GM19035 (cell line): ENCODE data around the gene SIT1.
A peak's percentile ranks its signal among the peaks of the same experiment; 100 is the strongest.
"Not testable (repeated sequence)": the region's sequence is repeated elsewhere in the genome, so short reads cannot be mapped to it uniquely, and the experiment has no call there.

Experiments
- ATAC-seq: cut with Tn5 transposase; IDR thresholded peaks from one replicate; pipeline ENCODE4 v1.9.1; 2021; ENCODE audit not compliant: unreplicated experiment

Gene SIT1

DNA sequence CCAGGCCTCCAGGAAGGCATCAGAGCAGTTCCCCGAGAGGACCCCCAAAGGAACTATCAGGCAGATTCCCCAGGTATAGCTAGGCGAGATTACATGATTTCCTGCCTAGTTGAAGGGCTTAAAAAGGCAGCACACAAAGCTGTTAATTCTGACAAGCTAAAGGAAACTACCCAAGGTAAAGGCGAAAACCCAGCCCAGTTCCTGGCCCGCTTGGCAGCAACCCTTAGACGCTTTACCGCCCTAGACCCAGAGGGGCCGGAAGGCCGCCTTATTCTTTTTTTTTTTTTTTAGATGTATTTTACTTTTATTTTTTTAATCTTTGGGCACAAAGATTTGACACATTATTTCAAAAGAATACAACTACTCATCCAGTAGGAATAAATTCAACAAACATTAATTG lies 12.0 kb downstream of the SIT1 start:
- not testable (repeated sequence) for ATAC-seq

DNA sequence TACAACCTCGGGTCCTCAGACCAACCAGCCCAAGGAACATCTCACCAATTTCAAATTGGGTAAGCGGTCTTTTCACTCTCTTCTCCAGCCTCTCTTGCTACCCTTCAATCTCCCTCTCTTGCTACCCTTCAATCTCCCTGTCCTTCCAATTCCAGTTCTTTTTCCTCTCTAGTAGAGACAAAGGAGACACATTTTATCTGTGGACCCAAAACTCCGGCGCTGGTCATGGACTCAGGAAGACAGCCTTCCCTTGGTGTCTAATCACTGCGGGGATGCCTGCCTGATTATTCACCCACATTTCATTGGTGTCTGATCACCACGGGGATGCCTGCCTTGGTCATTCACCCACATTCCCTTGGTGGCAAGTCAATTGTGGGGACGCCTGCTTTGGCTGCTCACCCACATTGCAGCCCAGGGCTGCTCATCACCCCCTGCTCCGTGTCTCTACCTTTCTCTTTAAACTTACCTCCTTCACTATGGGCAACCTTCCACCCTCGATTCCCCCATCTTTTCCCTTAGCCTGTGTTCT lies 13.2 kb downstream of the SIT1 start:
- not testable (repeated sequence) for ATAC-seq

DNA sequence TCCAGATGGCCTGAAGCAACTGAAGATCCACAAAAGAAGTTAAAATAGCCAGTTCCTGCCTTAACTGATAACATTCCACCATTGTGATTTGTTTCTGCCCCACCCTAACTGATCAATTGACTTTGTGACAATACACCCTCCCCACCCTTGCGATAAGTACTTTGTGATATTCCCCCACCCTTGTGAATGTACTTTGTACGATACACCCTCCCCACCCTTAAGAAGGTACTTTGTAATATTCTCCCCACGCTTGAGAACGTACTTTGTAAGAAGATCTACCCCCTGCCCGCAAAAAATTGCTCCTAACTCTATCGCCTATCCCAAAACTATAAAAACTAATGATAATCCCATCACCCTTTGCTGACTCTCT lies 13.9 kb downstream of the SIT1 start:
- ATAC-seq: not testable (repeated sequence)

DNA sequence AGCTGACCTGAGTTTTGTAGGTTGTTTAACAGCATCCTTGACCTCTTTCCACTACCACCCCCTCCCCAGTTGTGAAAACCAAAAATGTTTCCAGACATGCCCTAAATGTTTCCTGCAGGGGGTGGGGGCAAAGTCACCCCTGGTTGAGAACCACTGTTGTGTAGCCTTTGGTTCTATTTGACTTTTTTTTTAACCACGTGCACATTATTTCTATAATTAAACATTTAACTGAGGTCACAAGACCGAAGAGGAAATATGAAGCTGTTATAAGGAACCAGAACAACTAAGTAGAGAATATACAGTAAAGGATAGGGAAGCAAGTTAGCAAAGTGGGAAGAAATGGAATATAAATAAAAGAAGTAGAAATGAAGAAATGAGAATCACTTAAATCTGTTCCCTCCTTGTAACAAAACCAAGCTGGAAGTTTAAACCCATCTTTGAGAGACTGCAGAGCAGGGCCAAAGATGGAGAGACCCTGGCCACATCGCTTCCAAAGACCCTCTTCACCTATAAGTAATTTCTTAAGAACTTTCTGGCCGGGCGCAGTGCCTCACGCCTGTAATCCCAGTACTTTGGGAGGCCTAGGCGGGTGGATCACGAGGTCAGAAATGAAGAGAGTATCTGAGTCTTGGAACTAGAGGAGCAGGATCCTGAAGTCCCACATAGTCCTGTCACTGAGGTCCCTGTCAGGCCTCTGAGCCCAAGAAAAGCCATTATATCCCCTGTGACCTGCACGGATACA lies 14.4 kb downstream of the SIT1 start:
- no peak for ATAC-seq

DNA sequence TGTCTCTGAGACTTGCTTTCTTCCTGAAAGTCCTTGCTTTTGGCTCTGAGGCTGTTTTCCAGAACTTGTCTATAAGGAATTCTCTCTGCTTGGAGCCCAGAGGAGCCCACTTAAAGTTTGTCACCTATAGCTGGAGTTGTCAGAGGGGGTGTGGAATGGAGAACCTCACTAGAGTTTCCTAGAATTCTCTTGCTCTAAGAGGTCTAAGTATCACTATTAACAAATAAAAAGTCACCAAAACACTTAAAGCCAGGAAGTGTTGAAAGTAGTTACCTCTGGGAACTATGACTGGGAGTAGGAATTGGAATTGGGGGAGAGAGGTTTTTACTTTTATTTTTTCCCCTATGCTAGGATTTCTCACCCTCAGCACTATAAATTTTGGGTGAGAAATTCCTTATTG lies 15.0 kb downstream of the SIT1 start:
- ATAC-seq: no peak

DNA sequence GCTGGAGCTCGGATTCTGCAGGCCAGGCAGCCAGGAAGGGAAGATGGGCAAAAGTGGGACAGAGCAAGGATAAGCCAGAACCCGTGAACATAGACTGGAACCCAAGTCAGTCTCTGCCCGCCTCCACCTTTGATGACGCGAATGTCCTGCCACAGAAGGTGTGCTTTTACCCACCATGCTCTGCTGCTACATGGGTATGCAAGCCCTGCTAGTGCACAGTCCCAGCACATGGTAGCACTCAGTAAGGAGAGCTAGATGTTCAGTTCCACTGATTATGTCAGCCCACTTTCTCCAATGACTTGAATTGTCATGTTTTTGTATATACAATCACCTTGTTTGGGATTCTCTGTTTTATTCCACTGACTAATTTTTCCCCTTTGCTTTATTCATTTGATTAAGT lies 21.1 kb downstream of the SIT1 start:
- ATAC-seq: no peak

DNA sequence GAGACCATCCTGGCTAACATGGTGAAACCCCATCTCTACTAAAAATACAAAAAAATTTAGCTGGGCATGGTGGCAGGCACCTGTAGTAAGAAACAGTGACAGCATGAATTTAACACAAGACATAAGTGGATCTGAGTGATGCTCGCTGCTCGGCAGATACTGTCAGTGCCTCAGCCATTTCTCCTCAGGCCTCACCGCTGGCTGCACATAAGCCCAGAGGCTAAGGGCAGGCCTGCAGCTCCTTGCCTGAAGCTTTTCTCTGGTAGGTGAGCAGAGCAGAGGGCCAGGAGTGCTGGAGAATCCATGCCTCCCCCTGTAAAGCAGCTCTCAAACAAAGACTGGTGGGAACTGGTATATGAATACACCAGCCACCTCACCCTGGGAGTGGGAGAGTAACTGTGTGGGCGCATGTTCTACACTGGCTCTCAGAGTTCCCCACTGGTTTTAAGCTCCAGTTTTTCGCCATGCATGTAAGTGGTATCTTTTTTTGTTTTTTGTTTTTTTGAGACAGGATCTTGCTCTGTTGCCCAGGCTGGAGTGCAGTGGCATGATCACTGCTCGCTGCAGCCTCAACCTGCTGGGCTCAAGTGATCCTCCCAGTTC lies 22.2 kb downstream of the SIT1 start:
- ATAC-seq: no peak

DNA sequence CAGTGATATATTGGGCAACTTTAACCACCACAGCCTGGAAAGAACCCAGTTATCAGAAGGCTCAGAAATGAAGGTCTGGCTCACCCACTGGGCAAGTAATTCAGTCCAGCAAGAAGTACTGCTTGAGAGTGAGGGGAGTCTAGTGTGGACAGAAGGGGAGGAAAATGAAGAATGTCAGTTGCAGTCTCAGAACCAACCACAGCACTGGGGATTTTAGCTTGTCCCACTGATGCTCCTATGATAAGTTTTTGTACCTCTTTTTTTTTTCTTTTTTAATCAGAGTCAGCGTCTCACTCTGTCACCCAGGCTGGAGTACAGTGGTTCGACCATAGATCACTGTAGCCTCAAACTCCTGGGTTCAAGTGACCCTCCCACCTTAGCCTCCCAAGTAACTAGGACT lies 23.2 kb downstream of the SIT1 start:
- ATAC-seq: no peak

DNA sequence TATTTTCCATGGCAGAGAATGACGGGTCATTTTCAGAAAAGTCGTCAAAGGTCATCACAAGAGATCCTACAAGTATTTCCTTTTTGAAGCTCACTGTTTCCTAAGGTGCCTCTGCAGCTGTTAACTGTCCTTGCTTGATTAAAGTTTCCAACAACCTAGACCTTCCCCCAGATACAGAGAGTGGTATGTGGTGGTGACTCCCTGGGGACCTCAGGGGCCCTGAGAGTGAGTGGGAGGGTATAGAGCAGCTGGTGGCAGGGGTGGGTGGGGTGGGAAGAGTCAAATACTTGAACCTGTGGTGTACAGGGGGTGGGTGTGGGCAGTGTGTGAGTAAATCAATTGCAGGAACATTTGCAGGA lies 31.0 kb downstream of the SIT1 start:
- peak; percentile 51 for ATAC-seq

DNA sequence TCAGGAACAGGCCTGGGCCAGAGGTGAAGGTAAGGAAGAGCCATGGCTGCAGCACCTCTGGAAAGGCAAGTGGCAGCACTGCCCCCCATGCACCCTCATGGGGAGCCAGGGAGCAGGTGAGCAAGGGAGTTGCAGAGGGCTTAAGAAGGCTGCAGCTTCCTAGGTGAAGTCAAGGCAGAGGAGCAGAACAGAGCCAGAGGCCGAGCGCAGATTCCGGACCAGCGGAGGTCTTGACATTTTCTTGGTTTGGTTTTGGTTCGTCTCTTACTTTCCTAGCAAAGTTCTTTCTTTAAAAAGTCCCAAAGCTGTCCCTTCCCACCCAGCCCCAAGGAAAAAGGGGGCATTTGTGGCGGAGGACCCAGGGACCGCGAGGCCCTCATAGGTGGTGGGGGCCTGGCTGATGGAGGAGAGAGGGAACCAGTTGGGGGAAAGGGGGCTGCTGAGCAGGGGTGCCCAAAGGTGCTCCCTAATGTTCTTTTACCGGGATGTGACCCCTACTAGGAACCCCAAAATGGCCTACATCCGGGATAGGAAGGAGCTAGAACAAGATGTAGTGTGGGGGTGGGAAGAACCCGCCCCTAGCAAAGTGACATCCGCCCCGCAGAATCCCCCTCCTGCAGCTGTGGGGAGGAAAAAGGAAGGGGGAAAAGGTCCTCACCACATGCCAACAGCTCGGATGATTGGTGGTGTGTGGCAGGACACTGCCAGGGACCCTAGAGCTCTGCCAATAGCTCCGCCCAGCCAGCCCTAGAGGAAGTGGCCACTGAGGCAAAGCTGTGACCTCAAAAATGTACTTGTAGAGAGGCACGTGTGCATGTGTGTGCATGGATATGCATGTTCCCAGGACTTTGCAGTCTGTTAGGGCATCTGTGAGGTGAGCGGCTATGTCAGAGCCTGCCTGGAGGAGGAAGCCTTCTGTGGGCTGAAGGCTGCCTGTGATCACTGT lies 31.6 kb downstream of the SIT1 start:
- peak; percentile 42 for ATAC-seq

DNA sequence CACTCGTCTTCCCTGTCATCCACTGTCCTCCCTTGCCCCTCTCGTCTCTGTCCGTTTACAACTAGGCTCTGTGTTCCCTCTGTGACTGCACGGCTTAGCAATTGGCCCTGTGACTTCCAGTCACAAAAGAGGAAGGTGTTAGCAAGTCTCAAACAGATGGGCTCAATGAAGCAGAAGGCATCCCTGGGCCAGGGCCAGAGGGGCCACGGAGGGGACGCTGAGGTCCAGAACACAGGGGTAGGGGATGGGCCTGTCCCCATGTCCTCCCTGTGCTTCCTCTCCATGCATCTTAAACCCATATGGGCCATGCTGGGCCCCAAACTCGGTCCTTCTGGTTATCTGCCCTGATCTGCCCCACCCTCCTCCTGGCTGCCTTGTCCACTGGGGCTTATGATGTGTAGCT lies 32.4 kb downstream of the SIT1 start, which contains the start of gene CD72:
Gene CD72, minus strand, starts transcription at position 89 of the 403 bp plus-strand sequence. CDS start 110 bp downstream, outside the sequence.
- ATAC-seq: no peak

DNA sequence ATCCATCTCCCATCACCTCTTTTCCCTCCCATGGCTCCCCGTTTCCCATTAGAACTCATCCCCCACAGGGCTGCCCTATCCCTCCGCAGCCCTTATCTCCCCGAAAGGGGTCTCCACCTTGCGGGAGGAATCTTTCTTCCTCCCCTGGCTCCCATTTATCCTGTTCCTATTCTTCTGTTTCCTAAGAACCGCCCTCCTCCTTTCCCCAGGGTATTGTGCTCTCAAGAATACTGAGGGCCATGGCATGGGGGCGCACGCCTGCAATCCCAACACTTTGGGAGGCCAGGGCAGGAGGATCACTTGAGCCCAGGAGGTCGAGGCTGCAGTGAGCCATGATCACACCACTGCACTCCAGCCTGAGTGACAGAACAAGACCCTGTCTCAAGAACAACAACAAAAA lies 33.2 kb downstream of the SIT1 start:
- no peak for ATAC-seq

DNA sequence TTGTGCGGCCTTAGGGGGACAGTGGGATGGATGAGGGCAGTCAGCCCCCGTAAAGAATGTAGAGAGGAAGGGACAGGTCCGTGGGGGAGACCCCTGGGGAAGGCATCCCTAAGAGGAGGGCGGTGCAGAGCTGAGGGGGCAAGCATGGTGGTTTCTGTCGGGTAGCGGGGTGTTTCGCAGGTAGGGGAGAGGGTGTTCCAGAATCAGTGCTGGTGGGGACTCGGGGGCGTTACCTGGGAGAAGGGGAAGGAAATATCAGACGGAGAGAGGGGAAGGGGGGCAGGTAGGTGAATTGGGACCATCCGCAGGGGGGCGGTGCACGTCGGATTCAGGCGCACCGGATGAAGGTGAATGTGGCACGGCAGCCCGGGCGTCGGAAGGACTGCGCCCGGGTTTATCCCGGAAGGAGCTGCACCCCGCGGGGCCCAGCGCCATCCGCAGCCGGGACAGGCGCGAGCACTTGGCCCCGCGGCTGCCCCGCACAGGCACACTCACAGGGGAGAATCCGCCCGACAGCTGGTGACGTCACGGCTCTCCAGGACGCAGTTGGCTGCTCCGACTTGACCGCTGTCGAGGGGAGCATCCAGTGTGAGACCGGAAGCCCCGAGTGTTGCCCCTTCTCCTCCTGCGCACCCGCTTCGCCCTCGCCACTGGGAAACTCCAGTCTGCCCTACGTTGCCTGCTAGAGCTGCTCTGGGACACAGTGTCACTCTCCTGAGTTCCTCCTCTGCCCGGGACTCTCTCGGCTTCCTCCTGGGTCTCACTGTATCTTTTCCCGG lies 33.9 kb downstream of the SIT1 start:
- peak; percentile 46 for ATAC-seq

DNA sequence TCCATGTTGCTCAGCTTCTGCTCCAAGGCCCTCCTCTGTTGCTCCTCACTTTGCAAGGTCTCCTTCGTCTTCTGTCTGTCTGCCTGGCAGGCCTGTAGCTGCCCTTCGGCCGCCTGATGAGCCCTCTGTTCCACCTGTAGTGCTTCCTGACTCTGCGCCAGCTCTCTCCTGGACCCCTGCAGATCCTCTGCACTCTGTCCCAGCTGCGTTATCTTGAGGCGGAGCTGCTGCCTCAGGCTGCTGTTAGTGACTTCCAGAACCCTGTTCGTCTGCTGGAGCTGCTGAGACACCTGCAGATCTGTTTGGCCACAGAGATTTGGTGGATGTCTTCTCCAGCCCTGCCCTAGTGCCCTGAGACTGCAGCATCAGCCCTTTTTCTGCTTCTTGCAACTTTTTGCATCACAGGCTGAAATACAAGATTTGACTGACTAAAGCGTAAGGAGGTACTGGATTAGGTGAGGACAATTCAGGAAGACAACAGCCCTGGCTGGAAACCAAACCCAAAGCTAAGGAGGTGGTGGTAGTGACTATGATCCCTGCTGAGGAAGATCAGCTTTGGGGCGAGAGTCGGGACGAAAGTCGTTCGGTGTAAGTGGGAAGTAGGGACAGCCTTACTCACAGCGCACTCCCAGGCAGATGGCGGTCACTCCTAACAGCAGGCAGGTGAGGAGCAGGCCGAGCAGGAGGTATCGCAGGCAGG lies 34.6 kb downstream of the SIT1 start:
- no peak for ATAC-seq

DNA sequence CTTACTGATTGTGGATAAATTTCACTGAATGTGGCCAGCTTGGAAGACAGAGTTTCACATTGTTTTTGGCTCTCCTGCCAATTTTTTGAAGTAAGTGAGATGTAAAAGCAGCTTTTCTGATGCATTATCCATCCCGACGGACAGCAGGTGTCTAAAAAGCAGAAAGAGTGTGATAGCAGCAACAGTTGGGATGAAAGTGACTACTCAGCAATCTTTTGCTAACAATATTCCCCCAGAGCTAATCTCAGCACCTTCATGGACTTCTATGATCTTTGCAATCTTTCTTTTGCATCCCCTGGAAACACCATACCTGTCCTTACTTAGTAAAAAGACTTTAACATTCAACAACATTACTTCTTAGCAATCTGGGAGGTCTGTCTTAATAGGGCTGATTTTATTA lies 37.9 kb downstream of the SIT1 start:
- ATAC-seq: no peak

DNA sequence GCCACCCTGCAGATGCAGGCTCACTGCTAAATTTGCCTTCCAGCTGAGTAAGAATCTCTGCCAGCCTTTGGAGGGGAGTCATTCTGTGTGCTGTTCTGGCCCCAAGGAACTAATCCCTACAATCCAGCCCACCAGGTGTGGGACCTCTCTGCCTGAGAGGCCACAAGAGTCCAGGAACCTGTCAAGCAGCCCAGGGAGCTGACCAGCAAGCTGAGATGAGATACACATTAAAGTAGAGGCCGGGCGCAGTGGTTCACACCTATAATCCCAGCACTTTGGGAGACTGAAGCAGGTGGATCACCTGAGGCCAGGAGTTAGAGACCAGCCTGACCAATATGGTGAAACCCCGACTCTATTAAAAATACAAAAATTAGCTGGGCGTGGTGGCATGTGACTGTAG lies 38.7 kb downstream of the SIT1 start:
- not testable (repeated sequence) for ATAC-seq

DNA sequence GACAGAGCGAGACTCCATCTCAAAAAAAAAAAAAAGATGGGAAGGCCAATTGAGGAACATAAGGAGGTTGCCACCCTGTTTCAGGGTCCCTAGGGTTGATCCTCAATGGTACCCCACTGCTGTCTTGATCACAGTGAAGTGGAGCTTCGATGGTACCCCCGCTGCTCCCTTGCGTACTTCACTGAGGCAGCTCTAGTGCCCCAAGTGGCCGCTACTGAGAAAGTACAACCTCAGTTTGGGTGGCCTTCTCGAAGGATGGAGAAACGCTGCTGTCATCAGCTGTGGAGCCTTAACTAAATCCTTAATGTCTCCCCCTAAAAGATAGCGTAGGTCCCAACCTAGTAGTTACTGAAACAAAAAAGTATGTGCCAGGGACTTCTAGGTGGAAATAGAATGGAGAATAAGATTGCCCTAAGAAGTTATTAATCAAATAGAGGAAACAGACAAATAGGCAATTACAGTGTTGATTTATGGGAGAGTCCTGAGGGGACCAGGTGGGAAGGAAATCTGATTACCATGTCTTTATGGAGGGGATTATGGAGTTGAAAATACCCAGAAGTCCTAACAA lies 39.4 kb downstream of the SIT1 start:
- peak; percentile 67 for ATAC-seq

DNA sequence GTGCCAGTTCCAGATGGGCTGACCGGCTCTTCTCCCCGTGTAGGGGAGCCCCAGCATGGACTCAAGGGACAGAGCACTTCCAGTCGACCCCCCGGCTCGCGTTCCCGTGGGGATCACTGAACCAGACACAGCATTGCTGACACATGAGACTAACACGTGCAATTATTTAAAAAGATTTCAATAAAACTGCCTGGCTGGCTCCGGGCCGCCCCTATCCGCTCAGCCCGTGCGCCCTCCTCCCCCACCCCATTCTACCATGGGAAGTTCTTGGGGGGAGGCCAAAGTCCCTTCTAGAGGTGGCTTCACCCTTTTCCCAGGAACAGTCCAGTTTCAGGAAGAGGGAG lies 40.9 kb downstream of the SIT1 start:
- ATAC-seq: no peak

DNA sequence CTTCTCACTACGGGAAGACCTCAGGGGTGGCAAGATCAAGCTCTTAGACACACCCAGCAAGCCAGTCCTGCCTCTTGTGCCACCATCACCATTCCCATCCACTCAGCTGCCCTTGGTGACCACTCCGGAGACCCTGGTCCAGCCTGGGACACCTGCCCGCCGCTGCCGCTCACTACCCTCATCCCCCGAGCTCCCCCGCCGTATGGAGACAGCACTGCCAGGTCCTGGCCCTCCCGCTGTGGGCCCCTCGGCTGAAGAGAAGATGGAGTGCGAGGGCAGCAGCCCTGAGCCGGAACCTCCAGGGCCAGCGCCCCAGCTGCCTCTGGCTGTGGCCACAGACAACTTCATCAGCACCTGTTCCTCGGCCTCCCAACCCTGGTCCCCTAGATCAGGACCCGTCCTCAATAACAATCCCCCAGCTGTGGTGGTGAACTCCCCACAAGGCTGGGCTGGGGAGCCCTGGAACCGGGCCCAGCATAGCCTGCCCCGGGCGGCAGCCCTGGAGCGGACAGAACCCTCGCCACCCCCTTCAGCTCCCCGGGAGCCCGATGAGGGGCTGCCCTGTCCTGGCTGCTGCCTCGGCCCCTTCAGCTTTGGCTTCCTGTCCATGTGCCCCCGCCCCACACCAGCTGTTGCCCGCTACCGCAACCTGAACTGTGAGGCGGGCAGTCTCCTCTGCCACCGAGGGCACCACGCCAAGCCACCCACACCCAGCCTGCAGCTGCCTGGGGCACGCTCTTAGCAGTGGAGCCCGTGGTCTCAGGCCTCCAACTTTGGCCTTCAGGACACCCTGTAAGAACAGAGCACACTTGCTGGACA lies 41.5 kb downstream of the SIT1 start:
- ATAC-seq: no peak
